CD14-positive monocyte (primary cell): ENCODE data around the gene EIF4A3. TPM values are rescaled to one million over a fixed set of nuclear protein-coding genes. Genes with fewer than 3 reads are reported as not detected.

ENCODE experiments used
- DNase-seq, 3 donors: peaks; one replicate each; pipeline ENCODE4 v3.0.0-alpha.2; 2011 to 2022
- H2AFZ ChIP-seq: 2 replicates; pipeline ENCODE4 v1.6.0; 2012; ENCODE audit warnings: mild to moderate bottlenecking, low read depth, low read length, inconsistent platforms; ENCODE audit not compliant: insufficient read depth, poor library complexity, severe bottlenecking
- H3K27ac ChIP-seq, 2 donors: 1 replicate in 1 of 2; 2 replicates in 1 of 2; pipeline ENCODE4 v1.5.1; 2012 to 2013; ENCODE audit warnings: low read length in 2 of 2, control low read depth in 1 of 2, inconsistent platforms in 1 of 2, low read depth in 1 of 2, mild to moderate bottlenecking in 1 of 2
- H3K27me3 ChIP-seq, 2 donors: one replicate each; pipeline versions ENCODE4 v1.6.0 to v1.6.1; 2011 to 2013; ENCODE audit warnings: low read length in 2 of 2; ENCODE audit not compliant: control insufficient read depth in 2 of 2, insufficient read depth in 2 of 2
- H3K36me3 ChIP-seq, 2 donors: replicated peaks in 1 of 2; 1 replicate in 1 of 2; 2 replicates in 1 of 2; pipeline versions ENCODE4 v1.5.1 to v1.6.1; 2012 to 2013; ENCODE audit warnings: low read length in 2 of 2, control low read depth in 1 of 2, inconsistent platforms in 1 of 2, mild to moderate bottlenecking in 1 of 2; ENCODE audit not compliant: insufficient read depth in 2 of 2, control insufficient read depth in 1 of 2
- H3K4me1 ChIP-seq, 2 donors: 1 replicate in 1 of 2; 2 replicates in 1 of 2; pipeline versions ENCODE4 v1.5.1 to v1.6.1; 2012 to 2013; ENCODE audit warnings: low read length in 2 of 2, control low read depth in 1 of 2, inconsistent platforms in 1 of 2, mild to moderate bottlenecking in 1 of 2, moderate library complexity in 1 of 2; ENCODE audit not compliant: insufficient read depth in 2 of 2, control insufficient read depth in 1 of 2
- H3K4me2 ChIP-seq: replicated peaks from 2 replicates; pipeline ENCODE3; 2012; ENCODE audit warnings: low read length, moderate library complexity, mild to moderate bottlenecking; ENCODE audit not compliant: poor library complexity, severe bottlenecking; ENCODE audit errors: extremely low read depth
- H3K4me3 ChIP-seq, 3 experiments: fragments of 200-600 bp in 1 of 3; sonication (generic) in 1 of 3; replicated peaks in 1 of 3; 1 replicate in 2 of 3; 2 replicates in 1 of 3; pipeline ENCODE4 v1.5.1; 2011 to 2013; ENCODE audit warnings: low read length in 3 of 3, mild to moderate bottlenecking in 3 of 3, control low read depth in 2 of 3, low read depth in 2 of 3, inconsistent platforms in 1 of 3, moderate library complexity in 1 of 3
- H3K79me2 ChIP-seq: 2 replicates; pipeline ENCODE4 v1.6.0; 2012; ENCODE audit warnings: mild to moderate bottlenecking, control low read depth, inconsistent platforms, low read length, moderate library complexity; ENCODE audit not compliant: insufficient read depth
- H3K9ac ChIP-seq: 2 replicates; pipeline ENCODE4 v1.6.0; 2017; ENCODE audit warnings: low read length, mild to moderate bottlenecking; ENCODE audit not compliant: insufficient read depth, poor library complexity, severe bottlenecking
- H3K9me3 ChIP-seq, 2 donors: replicated peaks in 1 of 2; 1 replicate in 1 of 2; 2 replicates in 1 of 2; pipeline versions ENCODE4 v1.5.1 to v1.6.1; 2012 to 2013; ENCODE audit warnings: low read length in 2 of 2, control low read depth in 1 of 2; ENCODE audit not compliant: control insufficient read depth in 1 of 2, insufficient read depth in 1 of 2
- H4K20me1 ChIP-seq: 2 replicates; pipeline ENCODE4 v1.6.0; 2012; ENCODE audit warnings: mild to moderate bottlenecking, low read length, control low read depth, moderate library complexity; ENCODE audit not compliant: insufficient read depth
- H3K27ac Mint-ChIP-seq, 7 donors: one replicate each; pipeline ENCODE4 v1.8.0; 2020; ENCODE audit warnings: mild to moderate bottlenecking in 7 of 7, mixed read lengths in 7 of 7, moderate library complexity in 6 of 7, inconsistent platforms in 2 of 7
- H3K27me3 Mint-ChIP-seq, 3 donors: one replicate each; pipeline ENCODE4 v1.8.0; 2021 to 2022; ENCODE audit warnings: low read depth in 3 of 3, mild to moderate bottlenecking in 3 of 3, mixed read lengths in 3 of 3, moderate library complexity in 3 of 3, inconsistent platforms in 1 of 3
- H3K36me3 Mint-ChIP-seq, 2 donors: one replicate each; pipeline ENCODE4 v1.8.0; 2020; ENCODE audit warnings: mixed read lengths in 2 of 2, inconsistent platforms in 1 of 2, mild to moderate bottlenecking in 1 of 2
- H3K4me1 Mint-ChIP-seq: one replicate; pipeline ENCODE4 v1.8.0; 2020; ENCODE audit warnings: mild to moderate bottlenecking, mixed read lengths
- H3K4me3 Mint-ChIP-seq, 2 donors: one replicate each; pipeline ENCODE4 v1.8.0; 2020; ENCODE audit warnings: mild to moderate bottlenecking in 2 of 2, mixed read lengths in 2 of 2, moderate library complexity in 1 of 2
- H3K9me3 Mint-ChIP-seq, 7 donors: one replicate each; pipeline ENCODE4 v1.8.0; 2020 to 2022; ENCODE audit warnings: mixed read lengths in 7 of 7, mild to moderate bottlenecking in 6 of 7, moderate library complexity in 6 of 7, inconsistent platforms in 2 of 7
- WGBS: methylation state at CpG from one replicate; pipeline ENCODE4 v1.1.5; 2013; ENCODE audit warnings: missing lambda C conversion rate; ENCODE audit not compliant: insufficient coverage; 5-methylcytosine and 5-hydroxymethylcytosine counted together
- intact Hi-C, 2 donors: fragments of 100-400 bp; cut with micrococcal nuclease; formaldehyde crosslinking; loops; one replicate each; pipeline versions ENCODE4 v1.15.0 to v1.15.1; 2023
- polyA plus RNA-seq, 3 donors: library from polyadenylated mRNA; depleted of rRNA in 1 of 3; unstranded in 2 of 3; stranded (reverse) in 1 of 3; fragments of 300-500 nt in 2 of 3; fragments of >200 nt in 1 of 3; fragmentation: Illumina TruSeq in 2 of 3; gene quantifications; 1 replicate in 2 of 3; 2 replicates in 1 of 3; pipeline ENCODE4 v1.2.3, GENCODE V29; 2012 to 2021
- TF ChIP-seq, protein P1 (sequence below): fragments of 200-600 bp; IDR thresholded peaks from one replicate; pipeline ENCODE4 v1.8.0; 2022; ENCODE audit warnings: antibody characterized with exemption, mild to moderate bottlenecking

Gene EIF4A3
- polyA plus RNA-seq, 3 donors: 101 to 180 (median 106) TPM

DNA sequence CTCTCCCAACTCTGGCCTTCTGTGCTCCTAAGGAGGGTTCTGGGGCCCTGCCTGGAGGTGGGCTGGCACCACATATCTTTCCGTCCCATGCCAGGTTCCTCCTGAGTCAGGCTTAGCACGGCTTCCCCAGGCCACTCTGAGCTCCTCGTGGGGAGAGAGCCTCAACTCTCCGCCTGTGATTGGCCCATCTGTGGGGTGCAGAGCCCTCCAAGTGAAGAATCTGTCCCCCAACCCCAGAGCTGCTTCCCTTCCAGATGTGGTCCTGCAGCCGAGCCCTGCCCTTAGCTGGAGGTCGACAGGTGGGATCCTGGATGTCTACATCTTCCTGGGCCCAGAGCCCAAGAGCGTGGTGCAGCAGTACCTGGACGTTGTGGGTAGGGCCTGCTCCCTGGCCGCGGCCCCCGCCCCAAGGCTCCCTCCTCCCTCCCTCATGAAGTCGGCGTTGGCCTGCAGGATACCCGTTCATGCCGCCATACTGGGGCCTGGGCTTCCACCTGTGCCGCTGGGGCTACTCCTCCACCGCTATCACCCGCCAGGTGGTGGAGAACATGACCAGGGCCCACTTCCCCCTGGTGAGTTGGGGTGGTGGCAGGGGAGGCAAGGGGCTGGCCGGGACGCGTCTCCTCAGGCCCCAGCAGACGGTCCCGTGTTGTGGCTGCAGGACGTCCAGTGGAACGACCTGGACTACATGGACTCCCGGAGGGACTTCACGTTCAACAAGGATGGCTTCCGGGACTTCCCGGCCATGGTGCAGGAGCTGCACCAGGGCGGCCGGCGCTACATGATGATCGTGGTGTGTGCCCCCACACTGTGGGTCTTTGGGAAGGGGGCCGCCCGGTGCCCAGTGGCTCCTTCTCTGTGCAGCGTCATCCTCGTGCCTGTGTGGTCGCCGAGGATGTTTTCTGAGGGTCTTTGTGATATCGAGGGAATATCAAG, 38.6 kb downstream of the EIF4A3 start:
- no peak overlapping the region for H3K4me2 ChIP-seq
- H3K27me3 Mint-ChIP-seq: no peaks in the 10 kb centered on the region
- H3K36me3 Mint-ChIP-seq: peaks cover 36 to 85% of the 10 kb centered on the region in 2 donors
- TF ChIP-seq, protein P1, sequence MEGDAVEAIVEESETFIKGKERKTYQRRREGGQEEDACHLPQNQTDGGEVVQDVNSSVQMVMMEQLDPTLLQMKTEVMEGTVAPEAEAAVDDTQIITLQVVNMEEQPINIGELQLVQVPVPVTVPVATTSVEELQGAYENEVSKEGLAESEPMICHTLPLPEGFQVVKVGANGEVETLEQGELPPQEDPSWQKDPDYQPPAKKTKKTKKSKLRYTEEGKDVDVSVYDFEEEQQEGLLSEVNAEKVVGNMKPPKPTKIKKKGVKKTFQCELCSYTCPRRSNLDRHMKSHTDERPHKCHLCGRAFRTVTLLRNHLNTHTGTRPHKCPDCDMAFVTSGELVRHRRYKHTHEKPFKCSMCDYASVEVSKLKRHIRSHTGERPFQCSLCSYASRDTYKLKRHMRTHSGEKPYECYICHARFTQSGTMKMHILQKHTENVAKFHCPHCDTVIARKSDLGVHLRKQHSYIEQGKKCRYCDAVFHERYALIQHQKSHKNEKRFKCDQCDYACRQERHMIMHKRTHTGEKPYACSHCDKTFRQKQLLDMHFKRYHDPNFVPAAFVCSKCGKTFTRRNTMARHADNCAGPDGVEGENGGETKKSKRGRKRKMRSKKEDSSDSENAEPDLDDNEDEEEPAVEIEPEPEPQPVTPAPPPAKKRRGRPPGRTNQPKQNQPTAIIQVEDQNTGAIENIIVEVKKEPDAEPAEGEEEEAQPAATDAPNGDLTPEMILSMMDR: no peak
- intact Hi-C loops: no loop called here
- peaks cover 9% of the 10 kb centered on the region for H3K4me1 Mint-ChIP-seq
- peaks cover 22% of the 10 kb centered on the region for H4K20me1 ChIP-seq
- WGBS: 95% methylated on average over 39 of the region's 40 CpGs
- no peaks in the 10 kb centered on the region for H3K79me2 ChIP-seq
- no peaks in the 10 kb centered on the region for H3K9me3 ChIP-seq
- H3K27ac ChIP-seq: no peak overlapping the region
- H3K4me3 Mint-ChIP-seq: no peak overlapping the region
- no peak for DNase-seq
- H3K9ac ChIP-seq: no peak overlapping the region
- H3K9me3 Mint-ChIP-seq: peaks cover 0 to 2% (median 0%) of the 10 kb centered on the region in 7 donors
- H3K4me3 ChIP-seq: no peak overlapping the region
- H3K36me3 ChIP-seq: peaks cover 51 to 75% of the 10 kb centered on the region in 2 donors
- no peak overlapping the region for H2AFZ ChIP-seq
- H3K27me3 ChIP-seq: no peaks in the 10 kb centered on the region
- no peak overlapping the region for H3K27ac Mint-ChIP-seq
- H3K4me1 ChIP-seq: peaks cover 0 to 1% of the 10 kb centered on the region in 2 donors

DNA sequence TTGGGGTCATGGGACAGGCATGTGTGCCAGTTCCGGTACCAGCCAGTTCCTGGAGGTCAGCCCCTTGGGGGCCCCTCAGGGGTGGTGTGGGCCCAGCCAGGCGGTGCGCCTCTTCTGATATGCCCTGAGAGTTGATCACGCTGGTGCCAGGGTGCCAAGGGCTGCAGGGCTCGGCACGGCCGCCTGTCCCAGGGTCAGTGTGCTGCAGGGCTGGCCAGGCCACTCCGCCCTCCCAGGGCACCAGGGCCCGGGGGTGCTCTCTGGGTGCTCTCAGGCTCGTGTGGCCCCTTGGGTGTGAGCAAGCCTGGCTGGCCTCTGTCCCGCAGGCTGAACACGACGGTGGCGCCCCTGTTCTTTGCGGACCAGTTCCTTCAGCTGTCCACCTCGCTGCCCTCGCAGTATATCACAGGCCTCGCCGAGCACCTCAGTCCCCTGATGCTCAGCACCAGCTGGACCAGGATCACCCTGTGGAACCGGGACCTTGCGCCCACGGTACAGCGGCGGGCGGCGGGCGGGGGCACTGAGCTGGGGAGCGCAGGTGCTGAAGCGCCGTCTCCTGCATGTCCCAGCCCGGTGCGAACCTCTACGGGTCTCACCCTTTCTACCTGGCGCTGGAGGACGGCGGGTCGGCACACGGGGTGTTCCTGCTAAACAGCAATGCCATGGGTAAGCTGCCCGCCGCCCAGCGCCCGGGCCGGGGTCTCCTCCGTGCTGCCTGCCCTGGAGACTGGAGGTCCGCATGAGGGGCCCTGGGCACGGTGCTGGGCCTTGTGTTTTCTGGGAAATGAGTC, 39.5 kb downstream of the EIF4A3 start:
- no peaks in the 10 kb centered on the region for H3K9me3 ChIP-seq
- H3K27ac ChIP-seq: no peak overlapping the region
- H2AFZ ChIP-seq: no peak overlapping the region
- H3K4me3 ChIP-seq: no peak overlapping the region
- Mint-ChIP-seq H3K4me3 (no peak overlapping the region), H3K27me3 (no peaks in the 10 kb centered on the region), H3K9me3 (peaks cover 0 to 2% (median 0%) of the 10 kb centered on the region in 7 donors), H3K4me1 (peaks cover 18% of the 10 kb centered on the region), H3K36me3 (peaks cover 34 to 78% of the 10 kb centered on the region in 2 donors), H3K27ac (no peak overlapping the region)
- DNase-seq: no peak
- H3K36me3 ChIP-seq: peaks cover 42 to 68% of the 10 kb centered on the region in 2 donors
- no peaks in the 10 kb centered on the region for H3K27me3 ChIP-seq
- intact Hi-C loops: no loop called here
- H3K9ac ChIP-seq: no peak overlapping the region
- H3K79me2 ChIP-seq: peaks cover 4% of the 10 kb centered on the region
- 95% methylated on average over 46 of the region's 46 CpGs for WGBS
- TF ChIP-seq, protein P1: no peak
- H4K20me1 ChIP-seq: peaks cover 30% of the 10 kb centered on the region
- H3K4me1 ChIP-seq: peaks cover 9 to 10% of the 10 kb centered on the region in 2 donors
- H3K4me2 ChIP-seq: no peak overlapping the region
